HG02571 (cell line): ENCODE data around the gene NPHP4.

ENCODE experiments used
- ATAC-seq: cut with Tn5 transposase; IDR thresholded peaks from one replicate; pipeline ENCODE4 v1.9.1; 2021; ENCODE audit warnings: mild to moderate bottlenecking, moderate library complexity; ENCODE audit not compliant: unreplicated experiment

The NPHP4 gene

GRCh38 chr1:5819391-5820025, 172.7 kb downstream of the NPHP4 start:
- no peak for ATAC-seq

- ATAC-seq: no peak
These were observed 173.5 kb downstream of the NPHP4 start for GRCh38 chr1:5818755-5819154.

GRCh38 chr1:5815716-5816115, 176.5 kb downstream of the NPHP4 start:
- ATAC-seq: no peak

GRCh38 chr1:5815211-5815610, 177.0 kb downstream of the NPHP4 start:
- ATAC-seq: no peak

- ATAC-seq: no peak
These were observed 178.1 kb downstream of the NPHP4 start for GRCh38 chr1:5814046-5814619.

GRCh38 chr1:5813480-5813879, 178.7 kb downstream of the NPHP4 start:
- ATAC-seq: no peak
